Measurements from ENCODE around the gene EPS8L1. TPM values are rescaled to one million over a fixed set of nuclear protein-coding genes. Genes with fewer than 3 reads are reported as not detected.
"Not testable (repeated sequence)": the region's sequence is repeated elsewhere in the genome, so short reads cannot be mapped to it uniquely, and the experiment has no call there.

EPS8L1 gene
- 1 to 10 TPM in 5 of 7 donors, under 1 TPM in 1, not detected in 1; 0.37 to 3.4 (median 2.2) TPM for total RNA-seq
- 1 to 10 TPM; 5.2 to 5.3 (median 5.3) TPM for polyA plus RNA-seq
- long read RNA-seq, donor 1, partial matches to known transcripts: 0 of 2 reads
- long read RNA-seq, donor 1, other reads (novel, unspliced or antisense): 0 of 2 reads
- long read RNA-seq, donor 2, partial matches to known transcripts: 0 of 1 reads
- long read RNA-seq, donor 2, other reads (novel, unspliced or antisense): 0 of 1 reads

DNA sequence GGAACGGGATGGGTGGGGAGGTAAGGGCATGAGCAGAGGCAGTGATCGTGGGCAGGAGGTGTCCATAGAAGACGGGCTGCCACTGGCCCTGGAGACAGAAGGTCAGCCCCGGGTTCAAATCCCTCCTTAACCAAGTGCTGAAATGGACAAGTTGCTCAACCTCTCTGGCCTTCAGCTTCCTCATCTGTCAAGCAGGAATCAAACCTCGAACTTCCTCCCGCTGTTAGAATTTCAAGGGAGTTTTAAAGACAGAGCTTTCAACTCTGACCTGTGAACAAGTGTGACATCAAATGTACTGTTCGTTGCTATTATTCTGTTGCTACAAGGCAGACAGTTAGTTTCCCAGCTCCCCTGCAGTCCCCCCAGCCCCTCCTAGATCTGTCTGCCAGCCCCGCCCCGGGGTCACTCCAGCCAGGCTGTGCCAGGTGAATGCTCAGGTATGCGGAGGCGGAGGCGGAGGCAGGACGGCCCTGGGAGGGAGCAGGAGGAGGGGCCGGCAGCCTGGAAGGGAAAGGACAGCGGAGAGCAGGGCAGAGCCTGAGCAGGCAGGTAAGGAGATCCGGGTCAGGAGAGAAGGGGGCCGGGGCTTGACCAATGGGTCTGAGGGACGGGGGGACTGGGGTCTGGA is at the start of gene EPS8L1:
Gene EPS8L1, plus strand, starts transcription at position 499 of the 628 bp plus-strand sequence. CDS start 576 bp downstream, outside the sequence.
- H3K27ac ChIP-seq: no peak within 1 kb of the TSS

DNA sequence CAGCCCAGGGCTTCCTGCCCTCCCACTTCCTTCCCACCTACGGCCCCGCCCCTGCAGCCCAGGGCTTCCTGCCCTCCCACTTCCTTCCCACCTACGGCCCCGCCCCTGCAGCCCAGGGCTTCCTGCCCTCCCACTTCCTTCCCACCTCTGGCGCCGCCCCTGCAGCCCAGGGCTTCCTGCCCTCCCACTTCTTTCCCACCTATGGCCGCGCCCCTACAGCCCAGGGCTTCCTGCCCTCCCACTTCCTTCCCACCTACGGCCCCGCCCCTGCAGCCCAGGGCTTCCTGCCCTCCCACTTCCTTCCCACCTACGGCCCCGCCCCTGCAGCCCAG is 48.6 kb upstream of the EPS8L1 start:
- H3K27ac ChIP-seq: peak overlapping the region in 4 of 8 donors; percentile 13 to 74 (median 30)
- H3K4me3 ChIP-seq; H3K36me3 ChIP-seq; H3K27me3 ChIP-seq (replicated peaks in 1 of 7); DNase-seq; intact Hi-C loops (cut with DNase I; ENCODE audit: low total_unique reads): not testable (repeated sequence)
- peaks cover 0 to 19% (median 4%) of the 10 kb centered on the region in 6 donors for H3K4me1 ChIP-seq
- 49 to 61% (median 53%) methylated on average over 2 to 10 of the region's 12 CpGs; no CpG with 5 or more reads in 1 of the 5 donors for WGBS, 5 donors
- peaks cover 0 to 20% (median 9%) of the 10 kb centered on the region in 8 donors for H3K9me3 ChIP-seq

More for the DNA sequence above, at the start of gene EPS8L1:
- no peak for DNase-seq
- H3K27me3 ChIP-seq (replicated peaks in 1 of 7): peaks cover 0 to 82% (median 39%) of the 10 kb centered on the region in 7 donors
- H3K36me3 ChIP-seq: no peaks in the 10 kb centered on the region
- TF ChIP-seq, protein P1, sequence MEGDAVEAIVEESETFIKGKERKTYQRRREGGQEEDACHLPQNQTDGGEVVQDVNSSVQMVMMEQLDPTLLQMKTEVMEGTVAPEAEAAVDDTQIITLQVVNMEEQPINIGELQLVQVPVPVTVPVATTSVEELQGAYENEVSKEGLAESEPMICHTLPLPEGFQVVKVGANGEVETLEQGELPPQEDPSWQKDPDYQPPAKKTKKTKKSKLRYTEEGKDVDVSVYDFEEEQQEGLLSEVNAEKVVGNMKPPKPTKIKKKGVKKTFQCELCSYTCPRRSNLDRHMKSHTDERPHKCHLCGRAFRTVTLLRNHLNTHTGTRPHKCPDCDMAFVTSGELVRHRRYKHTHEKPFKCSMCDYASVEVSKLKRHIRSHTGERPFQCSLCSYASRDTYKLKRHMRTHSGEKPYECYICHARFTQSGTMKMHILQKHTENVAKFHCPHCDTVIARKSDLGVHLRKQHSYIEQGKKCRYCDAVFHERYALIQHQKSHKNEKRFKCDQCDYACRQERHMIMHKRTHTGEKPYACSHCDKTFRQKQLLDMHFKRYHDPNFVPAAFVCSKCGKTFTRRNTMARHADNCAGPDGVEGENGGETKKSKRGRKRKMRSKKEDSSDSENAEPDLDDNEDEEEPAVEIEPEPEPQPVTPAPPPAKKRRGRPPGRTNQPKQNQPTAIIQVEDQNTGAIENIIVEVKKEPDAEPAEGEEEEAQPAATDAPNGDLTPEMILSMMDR (IDR thresholded peaks at IDR 0.05 in 8 of 11, conservative IDR thresholded peaks at IDR 0.05 in 3 of 11): no peak
- TF ChIP-seq POLR2A (IDR thresholded peaks at IDR 0.05) (no peak), POLR2AphosphoS5 (IDR thresholded peaks at IDR 0.05) (no peak)
- H3K9me3 ChIP-seq: peaks cover 0 to 6% (median 0%) of the 10 kb centered on the region in 8 donors
- intact Hi-C loops (cut with DNase I; ENCODE audit: low total_unique reads): no loop called here
- peaks cover 1 to 25% (median 6%) of the 10 kb centered on the region in 6 donors for H3K4me1 ChIP-seq
- H3K4me3 ChIP-seq: no peak within 1 kb of the TSS
- WGBS, 5 donors: 38 to 51% (median 45%) methylated on average over 17 to 18 of the region's 18 CpGs

DNA sequence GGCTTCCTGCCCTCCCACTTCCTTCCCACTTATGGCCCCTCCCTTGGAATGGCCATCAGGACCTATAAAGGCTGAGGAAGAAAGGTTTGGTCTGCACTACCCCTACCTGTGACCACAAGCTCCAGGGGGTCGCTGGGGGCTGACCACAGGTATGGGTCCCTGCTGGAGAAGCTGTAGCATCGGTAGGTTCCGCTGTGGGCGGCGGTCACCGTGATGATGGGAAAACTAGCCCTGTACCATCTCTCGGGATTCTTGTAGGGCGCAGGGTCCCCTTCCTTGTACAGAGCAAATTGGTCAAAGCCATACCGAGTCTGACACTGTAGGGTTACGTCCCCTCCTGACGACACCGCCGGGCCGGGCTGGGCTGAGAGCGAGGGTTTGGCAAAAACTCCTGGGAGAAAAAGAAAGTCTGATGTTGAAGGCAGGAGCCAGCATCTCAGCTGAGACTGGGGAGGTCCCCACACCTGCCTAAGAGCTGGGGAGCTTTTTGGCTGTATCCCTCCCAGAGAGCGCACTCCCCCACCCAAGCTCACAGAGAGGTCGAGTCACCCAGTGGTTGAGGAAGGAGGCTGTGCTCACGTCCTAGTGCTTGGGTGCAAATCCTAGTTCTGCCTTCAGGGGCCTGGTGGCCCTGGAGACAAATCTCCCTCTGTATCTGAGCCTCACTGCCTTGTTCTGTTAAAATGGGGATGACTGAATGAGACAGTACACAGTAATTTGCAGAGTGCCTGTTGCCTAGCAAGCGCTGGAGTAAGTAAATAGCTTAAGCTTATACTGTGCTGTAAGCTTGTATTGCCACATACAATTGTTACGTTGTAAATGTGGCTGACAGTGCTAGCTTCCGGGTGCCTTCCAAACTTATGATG is 48.0 kb upstream of the EPS8L1 start:
- no peaks in the 10 kb centered on the region for H3K27me3 ChIP-seq (replicated peaks in 1 of 7)
- peaks cover 0 to 19% (median 9%) of the 10 kb centered on the region in 8 donors for H3K9me3 ChIP-seq
- 73 to 92% (median 86%) methylated on average over 21 of the region's 21 CpGs for WGBS, 5 donors
- peak overlapping the region in 6 of 8 donors; percentile 15 to 74 (median 27) for H3K27ac ChIP-seq
- H3K4me1 ChIP-seq: peaks cover 0 to 19% (median 4%) of the 10 kb centered on the region in 6 donors
- no peak for TF ChIP-seq POLR2AphosphoS5 (IDR thresholded peaks at IDR 0.05)
- no peak for TF ChIP-seq POLR2A (IDR thresholded peaks at IDR 0.05)
- TF ChIP-seq, protein P1 (IDR thresholded peaks at IDR 0.05 in 8 of 11, conservative IDR thresholded peaks at IDR 0.05 in 3 of 11): no peak
- H3K4me3 ChIP-seq: no peak overlapping the region
- no peaks in the 10 kb centered on the region for H3K36me3 ChIP-seq
- intact Hi-C loops (cut with DNase I; ENCODE audit: low total_unique reads): no loop called here
- no peak for DNase-seq

DNA sequence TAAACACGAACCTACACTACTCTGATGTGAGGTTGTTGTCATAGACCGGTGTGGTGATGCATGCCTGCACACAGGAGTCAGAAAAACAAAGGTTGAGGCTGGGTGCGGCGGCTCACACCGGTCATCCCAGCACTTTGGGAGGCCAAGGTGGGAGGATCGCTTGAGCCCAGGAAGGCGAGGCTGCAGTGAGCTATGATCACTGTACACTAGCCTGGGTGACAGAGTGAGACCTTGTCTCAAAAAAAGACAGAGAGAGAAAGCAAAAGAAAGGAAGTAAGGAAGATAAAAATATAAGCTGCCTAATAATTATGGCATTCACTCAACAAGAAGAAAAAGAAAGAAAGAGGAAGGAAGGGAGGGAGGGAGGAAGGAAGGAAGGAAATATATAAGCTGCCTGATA is 46.9 kb upstream of the EPS8L1 start:
- 78 to 87% (median 82%) methylated on average over 7 of the region's 7 CpGs for WGBS, 5 donors
- H3K4me3 ChIP-seq: no peak overlapping the region
- peak overlapping the region in 3 of 8 donors; percentile 7 to 22 (median 15) for H3K27ac ChIP-seq
- H3K36me3 ChIP-seq: no peaks in the 10 kb centered on the region
- H3K4me1 ChIP-seq: peaks cover 0 to 19% (median 4%) of the 10 kb centered on the region in 6 donors
- intact Hi-C loops (cut with DNase I; ENCODE audit: low total_unique reads): no loop called here
- H3K27me3 ChIP-seq (replicated peaks in 1 of 7): no peaks in the 10 kb centered on the region
- H3K9me3 ChIP-seq: peaks cover 0 to 18% (median 9%) of the 10 kb centered on the region in 8 donors
- TF ChIP-seq, protein P1 (IDR thresholded peaks at IDR 0.05 in 8 of 11, conservative IDR thresholded peaks at IDR 0.05 in 3 of 11): no peak
- TF ChIP-seq POLR2AphosphoS5 (IDR thresholded peaks at IDR 0.05) (no peak), POLR2A (IDR thresholded peaks at IDR 0.05) (no peak)
- no peak for DNase-seq

All from spleen (tissue), 13 donors.